Posterior vena cava (tissue), 2 donors: ENCODE results near the gene CXCR3. TPM values are rescaled to one million over a fixed set of nuclear protein-coding genes. Genes with fewer than 3 reads are reported as not detected.
"Not testable (repeated sequence)": the region's sequence is repeated elsewhere in the genome, so short reads cannot be mapped to it uniquely, and the experiment has no call there.

Experiments used
- DNase-seq: peaks from one replicate; pipeline ENCODE4 v3.0.0-alpha.2; 2020; ENCODE audit warnings: low spot score
- intact Hi-C, 2 donors: fragments of 100-400 bp; cut with DNase I; formaldehyde crosslinking; loops; one replicate each; pipeline versions ENCODE4 v1.14.1 to v1.14.2; 2022 to 2023
- total RNA-seq, 2 donors: library from RNA; stranded (reverse); fragmentation: NEBNext Ultra II Directional; extraction: Animal tissue kit (Norgen Biotek cat#: 25700); gene quantifications; one replicate each; pipeline ENCODE4 v1.2.1, GENCODE V29; 2021
- donor health status: DM: yes; HTN: yes; CAD: no.
- donor health status: DM: yes; HTN: yes; CAD: no.

CXCR3 gene
- total RNA-seq, 2 donors from 2014 or later = 0.14 to 0.32 TPM

DNA sequence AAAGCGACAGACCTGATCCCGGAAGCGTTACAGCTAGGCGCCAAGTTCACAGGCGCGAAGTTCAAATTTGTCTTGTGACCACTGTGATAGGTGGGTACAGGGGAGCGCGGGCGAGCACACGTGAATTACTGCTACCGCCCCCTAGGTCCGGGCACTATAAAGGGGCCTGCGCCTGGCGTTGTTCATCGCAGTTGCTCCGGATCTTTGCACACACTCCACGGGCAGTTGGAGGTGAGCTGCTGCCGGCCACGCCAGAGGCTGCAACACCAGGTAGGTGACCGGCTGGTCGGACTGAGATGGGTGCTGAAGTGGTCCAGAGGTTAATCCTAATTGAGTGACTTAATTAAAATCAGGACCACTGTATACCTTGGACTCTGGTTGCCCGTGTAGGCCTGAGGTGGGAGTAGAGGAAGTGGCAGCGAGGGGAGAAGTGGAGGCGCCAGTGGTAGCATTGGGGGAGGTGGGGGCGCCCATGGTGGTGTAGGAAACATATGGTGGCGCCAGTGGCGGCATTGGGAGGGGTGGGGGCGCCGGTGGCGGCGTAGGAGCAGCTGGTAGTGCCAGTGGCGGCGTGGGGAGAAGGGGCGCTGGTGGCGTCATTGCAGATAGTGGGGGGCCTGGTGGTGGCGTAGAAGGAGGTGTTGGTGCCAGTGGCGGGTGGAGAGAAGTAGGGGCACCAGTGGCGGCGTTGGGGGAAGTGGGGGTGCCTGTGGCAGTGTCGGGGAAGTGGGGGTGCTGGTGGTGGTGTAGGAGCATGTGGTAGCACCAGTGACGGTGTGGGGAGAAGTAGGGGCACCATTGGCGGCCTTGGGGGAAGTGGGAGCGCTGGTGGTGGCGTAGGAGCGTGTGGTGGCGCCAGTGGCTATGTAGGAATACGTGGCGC lies 39.8 kb downstream of the CXCR3 start, which contains the start of gene GCNA:
GCNA (plus strand) TSS at position 185 of the 883 bp plus-strand sequence. CDS start 2,385 bp downstream, outside the sequence.
- intact Hi-C loops = no loop called here
- no peak for DNase-seq

DNA sequence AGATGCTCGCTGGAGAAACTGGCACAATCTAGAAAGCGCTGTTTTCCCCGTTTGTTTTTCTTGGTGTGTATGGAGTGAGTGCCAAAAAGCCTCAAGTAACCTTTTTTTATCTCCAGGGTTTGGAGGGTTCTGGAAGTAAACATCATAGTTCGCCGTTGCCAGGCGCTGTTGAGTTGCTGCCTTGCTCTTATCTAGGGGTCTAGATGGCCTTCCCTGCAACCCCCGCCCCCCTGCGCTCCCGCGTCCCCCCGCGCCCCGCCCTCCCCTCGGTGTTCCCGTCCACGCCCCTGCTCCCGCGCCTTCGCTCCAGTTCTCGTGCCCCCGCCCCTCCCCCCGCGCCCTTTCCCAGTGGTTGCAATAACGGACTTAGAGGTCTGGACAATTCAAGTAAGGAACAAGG lies 40.6 kb downstream of the CXCR3 start:
- no peak for DNase-seq
- intact Hi-C loops = no loop called here

DNA sequence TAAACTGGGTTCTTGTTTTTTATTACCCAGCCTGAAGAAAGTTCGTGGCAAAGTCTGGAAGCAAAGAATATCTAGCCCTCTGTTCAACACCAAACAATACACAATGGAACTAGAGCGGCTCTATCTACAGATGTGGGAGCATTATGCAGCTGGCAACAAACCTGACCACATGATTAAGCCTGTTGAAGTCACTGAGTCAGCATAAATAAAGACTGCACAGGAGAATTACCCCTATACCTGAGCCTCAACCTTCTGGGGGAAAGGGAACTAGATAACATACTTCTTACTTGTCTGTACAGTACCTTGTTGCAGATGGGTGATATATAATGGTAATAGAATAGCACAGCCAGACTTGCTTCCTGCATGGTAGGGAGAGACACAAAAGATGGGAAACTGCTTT lies 44.7 kb downstream of the CXCR3 start:
- DNase-seq = no peak
- intact Hi-C loops = no loop called here

DNA sequence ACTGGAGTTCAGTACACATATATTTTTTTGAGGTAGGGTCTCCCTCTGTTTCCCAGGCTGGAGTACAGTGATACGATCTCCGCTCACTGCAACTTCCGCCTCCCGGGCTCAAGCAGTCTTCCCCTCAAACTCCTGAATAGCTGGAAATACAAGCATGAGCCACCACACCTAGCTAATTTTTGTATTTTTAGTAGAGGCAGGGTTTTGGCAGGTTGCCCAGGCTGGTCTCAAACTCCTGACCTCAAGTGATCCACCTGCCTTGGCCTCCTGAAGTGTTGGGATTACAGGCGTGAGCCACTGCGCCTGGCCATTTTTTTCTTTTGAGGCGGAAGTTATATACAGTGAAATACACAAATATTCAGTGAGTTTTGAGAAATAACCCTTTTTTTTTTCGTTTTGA lies 46.9 kb downstream of the CXCR3 start:
- DNase-seq, intact Hi-C loops: not testable (repeated sequence)

Other genes starting within 250 kb of the CXCR3 start
- 100 to 1,000 TPM in 1 of 2 donors, 10 to 100 TPM in 1; 93.0 to 104 TPM for gene OGT, start 85.4 kb downstream of the CXCR3 start, total RNA-seq
- gene GCNA, start 40.1 kb downstream of the CXCR3 start, total RNA-seq = 1 to 10 TPM; 1.3 to 1.8 TPM
- gene CXorf49, start 99.8 kb upstream of the CXCR3 start, total RNA-seq = not detected
- gene CXorf49B, start 144.8 kb upstream of the CXCR3 start, total RNA-seq = not detected